ENCODE data around the gene OAT.

DNA sequence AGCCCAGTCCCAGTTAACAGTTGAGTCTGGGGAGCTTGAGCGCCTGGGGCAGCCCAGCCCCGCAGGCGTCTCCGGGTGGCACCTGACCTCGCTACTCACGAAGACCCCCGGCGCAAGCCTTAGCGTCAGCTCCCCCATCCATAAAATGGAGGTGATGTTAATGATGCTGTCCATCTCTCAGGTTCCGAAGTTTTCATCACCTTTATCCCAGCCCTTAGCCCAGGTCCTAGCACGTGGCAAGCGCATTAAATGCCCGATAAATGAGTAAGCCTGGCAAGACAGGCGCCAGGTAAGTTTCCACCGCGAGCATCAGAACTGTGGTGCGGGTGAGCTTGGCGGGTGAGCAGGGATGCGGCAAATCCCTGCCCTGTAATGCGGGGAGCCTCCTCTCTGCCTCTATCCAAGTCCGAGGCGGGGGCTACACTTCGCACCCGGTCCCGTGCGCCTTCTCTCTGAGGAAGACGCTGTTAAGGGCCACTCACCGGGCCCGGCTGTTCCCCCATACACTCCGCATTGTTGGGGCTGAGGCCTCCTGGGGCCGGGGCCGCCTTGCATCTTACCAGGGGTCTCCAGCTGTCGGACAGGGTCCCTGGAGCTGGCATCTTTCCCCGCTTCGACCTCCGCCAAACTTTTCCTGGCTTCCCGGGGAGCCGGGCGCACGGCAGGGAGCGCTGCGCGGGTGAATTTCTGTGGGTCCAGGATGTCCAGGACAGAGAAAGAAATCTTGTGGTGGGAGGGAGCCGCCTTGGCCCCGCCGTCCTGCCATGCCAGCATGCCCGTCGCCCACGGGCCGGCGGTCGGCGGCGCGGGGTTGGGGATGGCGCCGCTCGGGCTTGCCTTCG is 30.7 kb upstream of the OAT start:
- TF ChIP-seq, protein P1, sequence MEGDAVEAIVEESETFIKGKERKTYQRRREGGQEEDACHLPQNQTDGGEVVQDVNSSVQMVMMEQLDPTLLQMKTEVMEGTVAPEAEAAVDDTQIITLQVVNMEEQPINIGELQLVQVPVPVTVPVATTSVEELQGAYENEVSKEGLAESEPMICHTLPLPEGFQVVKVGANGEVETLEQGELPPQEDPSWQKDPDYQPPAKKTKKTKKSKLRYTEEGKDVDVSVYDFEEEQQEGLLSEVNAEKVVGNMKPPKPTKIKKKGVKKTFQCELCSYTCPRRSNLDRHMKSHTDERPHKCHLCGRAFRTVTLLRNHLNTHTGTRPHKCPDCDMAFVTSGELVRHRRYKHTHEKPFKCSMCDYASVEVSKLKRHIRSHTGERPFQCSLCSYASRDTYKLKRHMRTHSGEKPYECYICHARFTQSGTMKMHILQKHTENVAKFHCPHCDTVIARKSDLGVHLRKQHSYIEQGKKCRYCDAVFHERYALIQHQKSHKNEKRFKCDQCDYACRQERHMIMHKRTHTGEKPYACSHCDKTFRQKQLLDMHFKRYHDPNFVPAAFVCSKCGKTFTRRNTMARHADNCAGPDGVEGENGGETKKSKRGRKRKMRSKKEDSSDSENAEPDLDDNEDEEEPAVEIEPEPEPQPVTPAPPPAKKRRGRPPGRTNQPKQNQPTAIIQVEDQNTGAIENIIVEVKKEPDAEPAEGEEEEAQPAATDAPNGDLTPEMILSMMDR (conservative IDR thresholded peaks at IDR 0.05; ENCODE audit: low read depth, low read length): no peak
- TF ChIP-seq EZH2 (IDR thresholded peaks at IDR 0.05; ENCODE audit: borderline replicate concordance, low read depth, low read length, poor library complexity, severe bottlenecking): peak; percentile 94
